GM21360 (cell line): ENCODE results near the gene NRROS.

Source experiments
- ATAC-seq: cut with Tn5 transposase; IDR thresholded peaks from one replicate; pipeline ENCODE4 v1.9.1; 2021; ENCODE audit warnings: mild to moderate bottlenecking, moderate library complexity; ENCODE audit not compliant: unreplicated experiment

The NRROS gene

GRCh38 chr3:196673632-196674031 lies 34.1 kb downstream of the NRROS start:
- ATAC-seq = no peak

GRCh38 chr3:196677353-196677752 lies 37.9 kb downstream of the NRROS start:
- no peak for ATAC-seq

GRCh38 chr3:196677931-196678330 lies 38.4 kb downstream of the NRROS start:
- ATAC-seq = no peak

GRCh38 chr3:196684548-196685407 lies 45.3 kb downstream of the NRROS start:
- peak; percentile 83 for ATAC-seq

- ATAC-seq = no peak
Observed at GRCh38 chr3:196686436-196686835, 46.9 kb downstream of the NRROS start.

- ATAC-seq = no peak
Observed at GRCh38 chr3:196688349-196688748, 48.9 kb downstream of the NRROS start.

- no peak for ATAC-seq
Observed at GRCh38 chr3:196689941-196690660, 50.6 kb downstream of the NRROS start.

GRCh38 chr3:196691386-196691785 lies 51.9 kb downstream of the NRROS start:
- no peak for ATAC-seq

GRCh38 chr3:196694202-196694638 lies 54.7 kb downstream of the NRROS start:
- no peak for ATAC-seq

- no peak for ATAC-seq
Observed at GRCh38 chr3:196694941-196695848, 55.7 kb downstream of the NRROS start.

GRCh38 chr3:196695849-196696226 lies 56.3 kb downstream of the NRROS start:
- no peak for ATAC-seq

GRCh38 chr3:196697270-196697669 lies 57.8 kb downstream of the NRROS start:
- no peak for ATAC-seq

- no peak for ATAC-seq
Observed at GRCh38 chr3:196699749-196700148, 60.3 kb downstream of the NRROS start.

- no peak for ATAC-seq
Observed at GRCh38 chr3:196700801-196701200, 61.3 kb downstream of the NRROS start.

- no peak for ATAC-seq
Observed at GRCh38 chr3:196706327-196706726, 66.8 kb downstream of the NRROS start.

- ATAC-seq = no peak
Observed at GRCh38 chr3:196706731-196707130, 67.2 kb downstream of the NRROS start.

- no peak for ATAC-seq
Observed at GRCh38 chr3:196707566-196707965, 68.1 kb downstream of the NRROS start.

- ATAC-seq = no peak
Observed at GRCh38 chr3:196708467-196708866, 69.0 kb downstream of the NRROS start.
